SK-N-SH (cell line): ENCODE measurements around the gene RWDD4. TPM values are rescaled to one million over a fixed set of nuclear protein-coding genes. Genes with fewer than 3 reads are reported as not detected.

Experiments used
- CTCF ChIA-PET: fragments of 300-600, 350-600 bp; formaldehyde crosslinking; extraction: SDS; loops from one replicate; lab custom pipeline; 2021; lab: Yijun Ruan, JAX
- POLR2A ChIA-PET: fragments of 350-600 bp; sonication (Branson Sonifier 250); formaldehyde crosslinking; extraction: SDS; loops from one replicate; lab custom pipeline; 2020; ENCODE audit warnings: antibody characterized with exemption, inconsistent platforms; lab: Yijun Ruan, JAX
- DNase-seq: peaks from one replicate; pipeline ENCODE4 v3.0.0; 2012
- H2AFZ ChIP-seq: fragments of 200-600 bp; sonication (generic); 2 replicates; pipeline ENCODE4 v1.8.1; 2016; ENCODE audit warnings: antibody characterized with exemption, mild to moderate bottlenecking, low read depth
- H3F3A ChIP-seq: fragments of 200-600 bp; sonication (generic); replicated peaks from 2 replicates; pipeline ENCODE3; 2016; ENCODE audit warnings: antibody characterized with exemption, mild to moderate bottlenecking; ENCODE audit not compliant: insufficient read depth
- H3K27ac ChIP-seq, 2 experiments: fragments of 200-500 bp in 1 of 2; fragments of 200-600 bp in 1 of 2; sonication (Bioruptor generic) in 1 of 2; sonication (generic), shearing (Covaris generic) in 1 of 2; 2 replicates each; pipeline versions ENCODE4 v1.5.1 to v1.6.1; 2014 to 2016; ENCODE audit warnings: low read depth in 2 of 2, inconsistent platforms in 1 of 2, low read length in 1 of 2, mild to moderate bottlenecking in 1 of 2, mixed read lengths in 1 of 2
- H3K27me3 ChIP-seq: fragments of 200-600 bp; sonication (generic), shearing (Covaris generic); 2 replicates; pipeline ENCODE4 v1.6.1; 2016; ENCODE audit warnings: mixed run types; ENCODE audit not compliant: insufficient read depth
- H3K36me3 ChIP-seq, 2 experiments: fragments of 200-500 bp in 1 of 2; fragments of 200-600 bp in 1 of 2; sonication (Bioruptor generic) in 1 of 2; sonication (generic) in 1 of 2; replicated peaks in 1 of 2; 2 replicates each; pipeline versions ENCODE3 to v1.5.1; 2014 to 2016; ENCODE audit warnings: low read length in 1 of 2, mild to moderate bottlenecking in 1 of 2; ENCODE audit not compliant: insufficient read depth in 2 of 2, control insufficient read depth in 1 of 2
- H3K4me1 ChIP-seq, 2 experiments: fragments of 200-500 bp in 1 of 2; fragments of 200-600 bp in 1 of 2; sonication (Bioruptor generic) in 1 of 2; sonication (generic), shearing (Covaris generic) in 1 of 2; 2 replicates each; pipeline versions ENCODE4 v1.5.1 to v1.6.1; 2014 to 2016; ENCODE audit warnings: low read depth in 1 of 2, low read length in 1 of 2, mixed run types in 1 of 2; ENCODE audit not compliant: insufficient read depth in 2 of 2, control insufficient read depth in 1 of 2
- H3K4me2 ChIP-seq: fragments of 200-600 bp; sonication (generic), shearing (Covaris generic); 2 replicates; pipeline ENCODE4 v1.6.1; 2017; ENCODE audit warnings: mixed run types
- H3K4me3 ChIP-seq, 2 experiments: fragments of 200-500 bp in 1 of 2; fragments of 200-600 bp in 1 of 2; sonication (Bioruptor generic) in 1 of 2; sonication (generic), shearing (Covaris generic) in 1 of 2; 2 replicates each; pipeline versions ENCODE4 v1.5.1 to v1.8.1; 2014 to 2016; ENCODE audit warnings: low read depth in 2 of 2, inconsistent platforms in 1 of 2, low read length in 1 of 2, mild to moderate bottlenecking in 1 of 2, mixed read lengths in 1 of 2, moderate library complexity in 1 of 2
- H3K79me2 ChIP-seq: fragments of 200-600 bp; sonication (generic); 2 replicates; pipeline ENCODE4 v1.8.1; 2017; ENCODE audit warnings: mild to moderate bottlenecking; ENCODE audit not compliant: insufficient read depth
- H3K9ac ChIP-seq: fragments of 200-600 bp; sonication (generic); 2 replicates; pipeline ENCODE4 v1.6.1; 2017; ENCODE audit warnings: mixed run types
- H3K9me2 ChIP-seq: fragments of 200-600 bp; sonication (generic); 2 replicates; pipeline ENCODE4 v1.6.1; 2017; ENCODE audit warnings: mixed run types
- H3K9me3 ChIP-seq: fragments of 200-600 bp; sonication (generic); 2 replicates; pipeline ENCODE4 v1.6.1; 2017; ENCODE audit warnings: mixed run types, mild to moderate bottlenecking, moderate library complexity
- H4K20me1 ChIP-seq: fragments of 200-600 bp; sonication (generic); 2 replicates; pipeline ENCODE4 v1.6.1; 2017; ENCODE audit warnings: mild to moderate bottlenecking, mixed run types; ENCODE audit not compliant: insufficient read depth
- FOSL2 ChIP-seq: IDR thresholded peaks from 2 replicates; pipeline ENCODE4 v1.4.0; 2012; ENCODE audit warnings: low read depth, mild to moderate bottlenecking, moderate library complexity, borderline replicate concordance
- FOXJ3 ChIP-seq: sonication (generic); formaldehyde crosslinking; IDR thresholded peaks from 2 replicates; pipeline ENCODE4 v1.5.1; 2020; ENCODE audit warnings: mild to moderate bottlenecking, missing genetic modification reagents
- GABPA ChIP-seq: IDR thresholded peaks from 2 replicates; pipeline ENCODE4 v1.4.0; 2012; ENCODE audit warnings: low read depth, mild to moderate bottlenecking
- JUND ChIP-seq: IDR thresholded peaks from 2 replicates; pipeline ENCODE4 v1.4.0; 2012
- MXI1 ChIP-seq: IDR thresholded peaks from 2 replicates; pipeline ENCODE4 v1.6.1; 2012; ENCODE audit warnings: mild to moderate bottlenecking, low read depth, low read length, improper control_type of control experiment
- NRF1 ChIP-seq: IDR thresholded peaks from 2 replicates; pipeline ENCODE4 v1.6.1; 2012; ENCODE audit warnings: low read depth, mild to moderate bottlenecking, low read length
- POLR2AphosphoS5 ChIP-seq: IDR thresholded peaks from 2 replicates; pipeline ENCODE4 v1.6.1; 2012; ENCODE audit warnings: low read depth, low read length
- RAD21 ChIP-seq: IDR thresholded peaks from 2 replicates; pipeline ENCODE4 v1.6.1; 2012; ENCODE audit warnings: mild to moderate bottlenecking, low read length
- RFX5 ChIP-seq: IDR thresholded peaks from 2 replicates; pipeline ENCODE4 v1.6.1; 2012; ENCODE audit warnings: mild to moderate bottlenecking, improper control_type of control experiment, low read length
- RXRA ChIP-seq: IDR thresholded peaks from 2 replicates; pipeline ENCODE4 v1.4.0; 2012; ENCODE audit warnings: low read depth, mild to moderate bottlenecking, borderline replicate concordance
- SMC3 ChIP-seq: IDR thresholded peaks from 2 replicates; pipeline ENCODE4 v1.6.1; 2012; ENCODE audit warnings: low read depth, low read length, improper control_type of control experiment
- YY1 ChIP-seq: IDR thresholded peaks from 2 replicates; pipeline ENCODE4 v1.4.0; 2012; ENCODE audit warnings: low read depth, mild to moderate bottlenecking
- WGBS: methylation state at CpG from one replicate; pipeline ENCODE4 v1.1.6; 2017; ENCODE audit warnings: low lambda C conversion rate; 5-methylcytosine and 5-hydroxymethylcytosine counted together
- polyA plus RNA-seq, 3 experiments: library from polyadenylated mRNA; depleted of rRNA; stranded (reverse); fragments of >200 nt; gene quantifications; 2 replicates each; pipeline ENCODE4 v1.2.3, GENCODE V29; 2012
- TF ChIP-seq, protein P1 (sequence below): IDR thresholded peaks from 2 replicates; pipeline ENCODE4 v1.4.0; 2012; ENCODE audit warnings: low read depth
- TF ChIP-seq, protein P2 (sequence below): IDR thresholded peaks from 2 replicates; pipeline ENCODE4; 2012
- TF ChIP-seq, protein P3 (sequence below): fragments of 200-600 bp; sonication (generic); IDR thresholded peaks from 2 replicates; pipeline ENCODE4 v1.6.1; 2017; ENCODE audit warnings: antibody characterized with exemption, mild to moderate bottlenecking, moderate library complexity
- TF ChIP-seq, protein P4 (sequence below): fragments of 150-350 bp; IDR thresholded peaks from 2 replicates; pipeline ENCODE4 v1.6.1; 2017; ENCODE audit warnings: antibody characterized with exemption, low read length, low read depth, borderline replicate concordance
- TF ChIP-seq, protein P5 (sequence below): fragments of 150-350 bp; IDR thresholded peaks from 2 replicates; pipeline ENCODE4 v1.6.1; 2016; ENCODE audit warnings: mild to moderate bottlenecking, low read depth, low read length
- TF ChIP-seq, protein P6 (sequence below): IDR thresholded peaks from 2 replicates; pipeline ENCODE4 v1.4.0; 2012; ENCODE audit warnings: low read depth, borderline replicate concordance

Gene RWDD4
- polyA plus RNA-seq, 1 of the 3 experiments (the other 2 are of a cell fraction): 7.7 TPM

DNA sequence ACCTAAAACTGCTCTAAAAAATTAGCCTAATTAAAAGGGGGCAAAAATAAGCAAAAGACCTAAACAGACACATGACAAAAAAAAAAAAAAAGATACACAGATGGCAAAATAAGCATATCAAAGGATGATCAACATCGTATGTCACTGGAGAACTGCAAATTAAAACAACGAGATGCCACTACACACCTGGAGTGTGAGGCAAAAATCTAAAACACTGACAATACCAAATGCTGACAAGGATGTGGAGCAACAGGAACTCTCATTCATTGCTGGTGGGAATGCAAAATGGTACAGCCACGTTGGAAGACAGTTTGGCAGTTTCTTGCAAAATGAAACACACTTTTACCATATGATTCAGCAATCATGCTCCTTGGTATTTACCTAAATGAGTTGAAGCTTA is 64.2 kb downstream of the RWDD4 start:
- no peaks in the 10 kb centered on the region for H3K9me3 ChIP-seq
- CTCF ChIA-PET: interaction anchor here (0.6 kb wide), 1 partner anchor 8 kb away, joined by 5 read pairs; no protein-coding TSS in a partner anchor

More for the DNA sequence above, 64.2 kb downstream of the RWDD4 start:
- H4K20me1 ChIP-seq: no peaks in the 10 kb centered on the region
- H2AFZ ChIP-seq: no peak overlapping the region
- H3K36me3 ChIP-seq: no peaks in the 10 kb centered on the region
- no peak overlapping the region for H3K4me2 ChIP-seq
- H3K9me2 ChIP-seq: no peaks in the 10 kb centered on the region
- H3K4me1 ChIP-seq: no peaks in the 10 kb centered on the region; a peak in 1 of 4 replicates
- WGBS: 62% methylated on average over 3 of the region's 3 CpGs
- DNase-seq: no peak
- no peaks in the 10 kb centered on the region for H3K27me3 ChIP-seq
- no peak overlapping the region for H3K9ac ChIP-seq
- H3K79me2 ChIP-seq: no peaks in the 10 kb centered on the region
- no peak overlapping the region for H3K4me3 ChIP-seq
- no peak for TF ChIP-seq POLR2AphosphoS5
- no peak for TF ChIP-seq FOXJ3 (CRISPR knock-in tag)
- no peak for TF ChIP-seq NRF1
- TF ChIP-seq YY1: no peak
- TF ChIP-seq MXI1: no peak
- TF ChIP-seq SMC3: no peak
- TF ChIP-seq, protein P1, sequence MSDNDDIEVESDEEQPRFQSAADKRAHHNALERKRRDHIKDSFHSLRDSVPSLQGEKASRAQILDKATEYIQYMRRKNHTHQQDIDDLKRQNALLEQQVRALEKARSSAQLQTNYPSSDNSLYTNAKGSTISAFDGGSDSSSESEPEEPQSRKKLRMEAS: no peak
- TF ChIP-seq RFX5: no peak
- TF ChIP-seq, protein P2, sequence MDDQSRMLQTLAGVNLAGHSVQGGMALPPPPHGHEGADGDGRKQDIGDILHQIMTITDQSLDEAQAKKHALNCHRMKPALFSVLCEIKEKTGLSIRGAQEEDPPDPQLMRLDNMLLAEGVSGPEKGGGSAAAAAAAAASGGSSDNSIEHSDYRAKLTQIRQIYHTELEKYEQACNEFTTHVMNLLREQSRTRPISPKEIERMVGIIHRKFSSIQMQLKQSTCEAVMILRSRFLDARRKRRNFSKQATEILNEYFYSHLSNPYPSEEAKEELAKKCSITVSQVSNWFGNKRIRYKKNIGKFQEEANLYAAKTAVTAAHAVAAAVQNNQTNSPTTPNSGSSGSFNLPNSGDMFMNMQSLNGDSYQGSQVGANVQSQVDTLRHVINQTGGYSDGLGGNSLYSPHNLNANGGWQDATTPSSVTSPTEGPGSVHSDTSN: no peak
- TF ChIP-seq, protein P3, sequence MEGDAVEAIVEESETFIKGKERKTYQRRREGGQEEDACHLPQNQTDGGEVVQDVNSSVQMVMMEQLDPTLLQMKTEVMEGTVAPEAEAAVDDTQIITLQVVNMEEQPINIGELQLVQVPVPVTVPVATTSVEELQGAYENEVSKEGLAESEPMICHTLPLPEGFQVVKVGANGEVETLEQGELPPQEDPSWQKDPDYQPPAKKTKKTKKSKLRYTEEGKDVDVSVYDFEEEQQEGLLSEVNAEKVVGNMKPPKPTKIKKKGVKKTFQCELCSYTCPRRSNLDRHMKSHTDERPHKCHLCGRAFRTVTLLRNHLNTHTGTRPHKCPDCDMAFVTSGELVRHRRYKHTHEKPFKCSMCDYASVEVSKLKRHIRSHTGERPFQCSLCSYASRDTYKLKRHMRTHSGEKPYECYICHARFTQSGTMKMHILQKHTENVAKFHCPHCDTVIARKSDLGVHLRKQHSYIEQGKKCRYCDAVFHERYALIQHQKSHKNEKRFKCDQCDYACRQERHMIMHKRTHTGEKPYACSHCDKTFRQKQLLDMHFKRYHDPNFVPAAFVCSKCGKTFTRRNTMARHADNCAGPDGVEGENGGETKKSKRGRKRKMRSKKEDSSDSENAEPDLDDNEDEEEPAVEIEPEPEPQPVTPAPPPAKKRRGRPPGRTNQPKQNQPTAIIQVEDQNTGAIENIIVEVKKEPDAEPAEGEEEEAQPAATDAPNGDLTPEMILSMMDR: no peak
- TF ChIP-seq, protein P4, sequence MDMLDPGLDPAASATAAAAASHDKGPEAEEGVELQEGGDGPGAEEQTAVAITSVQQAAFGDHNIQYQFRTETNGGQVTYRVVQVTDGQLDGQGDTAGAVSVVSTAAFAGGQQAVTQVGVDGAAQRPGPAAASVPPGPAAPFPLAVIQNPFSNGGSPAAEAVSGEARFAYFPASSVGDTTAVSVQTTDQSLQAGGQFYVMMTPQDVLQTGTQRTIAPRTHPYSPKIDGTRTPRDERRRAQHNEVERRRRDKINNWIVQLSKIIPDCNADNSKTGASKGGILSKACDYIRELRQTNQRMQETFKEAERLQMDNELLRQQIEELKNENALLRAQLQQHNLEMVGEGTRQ: no peak
- no peak for TF ChIP-seq RAD21
- TF ChIP-seq, protein P5, sequence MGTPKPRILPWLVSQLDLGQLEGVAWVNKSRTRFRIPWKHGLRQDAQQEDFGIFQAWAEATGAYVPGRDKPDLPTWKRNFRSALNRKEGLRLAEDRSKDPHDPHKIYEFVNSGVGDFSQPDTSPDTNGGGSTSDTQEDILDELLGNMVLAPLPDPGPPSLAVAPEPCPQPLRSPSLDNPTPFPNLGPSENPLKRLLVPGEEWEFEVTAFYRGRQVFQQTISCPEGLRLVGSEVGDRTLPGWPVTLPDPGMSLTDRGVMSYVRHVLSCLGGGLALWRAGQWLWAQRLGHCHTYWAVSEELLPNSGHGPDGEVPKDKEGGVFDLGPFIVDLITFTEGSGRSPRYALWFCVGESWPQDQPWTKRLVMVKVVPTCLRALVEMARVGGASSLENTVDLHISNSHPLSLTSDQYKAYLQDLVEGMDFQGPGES: no peak
- TF ChIP-seq, protein P6, sequence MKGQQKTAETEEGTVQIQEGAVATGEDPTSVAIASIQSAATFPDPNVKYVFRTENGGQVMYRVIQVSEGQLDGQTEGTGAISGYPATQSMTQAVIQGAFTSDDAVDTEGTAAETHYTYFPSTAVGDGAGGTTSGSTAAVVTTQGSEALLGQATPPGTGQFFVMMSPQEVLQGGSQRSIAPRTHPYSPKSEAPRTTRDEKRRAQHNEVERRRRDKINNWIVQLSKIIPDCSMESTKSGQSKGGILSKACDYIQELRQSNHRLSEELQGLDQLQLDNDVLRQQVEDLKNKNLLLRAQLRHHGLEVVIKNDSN: no peak
- no peak for TF ChIP-seq JUND
- TF ChIP-seq FOSL2: no peak
- no peak for TF ChIP-seq RXRA
- TF ChIP-seq GABPA: no peak
- no peak overlapping the region for H3K27ac ChIP-seq
- H3F3A ChIP-seq: no peaks in the 10 kb centered on the region
- POLR2A ChIA-PET: no interaction called here
